BJ (cell line): ENCODE results near the gene ECT2L. TPM values are rescaled to one million over a fixed set of nuclear protein-coding genes. Genes with fewer than 3 reads are reported as not detected.

Experiments
- CTCF ChIA-PET: fragments of 350-600 bp; formaldehyde crosslinking; extraction: SDS; loops from one replicate; lab custom pipeline; 2021; ENCODE audit warnings: antibody characterized with exemption, inconsistent platforms; lab: Yijun Ruan, JAX
- POLR2A ChIA-PET: fragments of 300-600 bp; sonication (Branson Sonifier 250); formaldehyde crosslinking; extraction: SDS; loops from one replicate; lab custom pipeline; 2021; ENCODE audit warnings: antibody characterized with exemption; lab: Charles Lee
- DNase-seq: peaks from one replicate; pipeline ENCODE4 v3.0.0-alpha.2; 2011; ENCODE audit warnings: low read depth
- H3K27me3 ChIP-seq: 2 replicates; pipeline ENCODE4 v1.6.0; 2011; ENCODE audit warnings: low read length; ENCODE audit not compliant: control insufficient read depth, insufficient read depth
- H3K36me3 ChIP-seq: 2 replicates; pipeline ENCODE4 v1.5.1; 2011; ENCODE audit warnings: low read length; ENCODE audit not compliant: control insufficient read depth, insufficient read depth
- H3K4me3 ChIP-seq: 2 replicates; pipeline ENCODE4 v1.5.1; 2011; ENCODE audit warnings: low read depth, mild to moderate bottlenecking, control low read depth, low read length
- CTCF ChIP-seq: IDR thresholded peaks from 2 replicates; pipeline ENCODE4 v1.5.1; 2011; ENCODE audit warnings: low read depth, mild to moderate bottlenecking, control low read depth, inconsistent platforms, low read length, moderate library complexity; ENCODE audit not compliant: insufficient read depth
- polyA plus RNA-seq: library from polyadenylated mRNA; depleted of rRNA; stranded (reverse); fragments of >200 nt; gene quantifications from 2 replicates; pipeline ENCODE4 v1.2.3, GENCODE V29; 2011

ECT2L gene
- polyA plus RNA-seq, 1 experiment, result not detected

GRCh38 chr6:138787138-138787537 is 8.7 kb upstream of the ECT2L start:
- POLR2A ChIA-PET, result no interaction called here
- TF ChIP-seq CTCF, result no peak
- Histone ChIP-seq H3K4me3 (no peak overlapping the region), H3K36me3 (peaks cover 4% of the 10 kb centered on the region; the same call in 1 of the 2 replicates), H3K27me3 (no peaks in the 10 kb centered on the region)
- no peak for DNase-seq
- CTCF ChIA-PET, result no interaction called here

GRCh38 chr6:138796771-138797170 is 884 bp downstream of the ECT2L start:
- no peak for TF ChIP-seq CTCF
- CTCF ChIA-PET, result interaction anchor here (0.6 kb wide), 1 partner anchor 19 kb away, joined by 4 read pairs; no protein-coding TSS in a partner anchor

GRCh38 chr6:138797806-138798446 is 2.0 kb downstream of the ECT2L start:
- H3K36me3 ChIP-seq, result no peaks in the 10 kb centered on the region
- H3K27me3 ChIP-seq, result no peaks in the 10 kb centered on the region
- ChIA-PET CTCF (interaction anchor here (1.0 kb wide), 1 partner anchor 18 kb away, joined by 6 read pairs; no protein-coding TSS in a partner anchor), POLR2A (no interaction called here)
- no peak for TF ChIP-seq CTCF
- H3K4me3 ChIP-seq, result no peak overlapping the region
- DNase-seq, result no peak

More at GRCh38 chr6:138796771-138797170, 884 bp downstream of the ECT2L start:
- POLR2A ChIA-PET, result no interaction called here
- H3K36me3 ChIP-seq, result no peaks in the 10 kb centered on the region
- DNase-seq, result no peak
- H3K27me3 ChIP-seq, result no peaks in the 10 kb centered on the region
- no peak overlapping the region for H3K4me3 ChIP-seq

GRCh38 chr6:138800377-138801150 is 4.7 kb downstream of the ECT2L start:
- Histone ChIP-seq H3K27me3 (no peaks in the 10 kb centered on the region), H3K4me3 (no peak overlapping the region), H3K36me3 (no peaks in the 10 kb centered on the region)
- no peak for TF ChIP-seq CTCF
- POLR2A ChIA-PET, result no interaction called here
- no peak for DNase-seq
- CTCF ChIA-PET, result no interaction called here

GRCh38 chr6:138803331-138803730 is 7.4 kb downstream of the ECT2L start:
- no peak for DNase-seq
- ChIA-PET POLR2A (no interaction called here), CTCF (interaction anchor here (1.5 kb wide), 1 partner anchor 12 kb away, joined by 9 read pairs; no protein-coding TSS in a partner anchor)
- Histone ChIP-seq H3K27me3 (no peaks in the 10 kb centered on the region), H3K4me3 (no peak overlapping the region), H3K36me3 (no peaks in the 10 kb centered on the region)
- TF ChIP-seq CTCF, result no peak
